Stimulated activated CD4-positive, alpha-beta T cell treated with anti-CD3 and anti-CD28 coated beads, Interleukin-15, amount 100 ng/mL, for 1 hour (primary cell): ENCODE measurements around the gene LGALS7B.

Experiments used
- DNase-seq, 2 donors: peaks; one replicate each; pipeline ENCODE4 v3.0.0-alpha.2; 2020; ENCODE audit warnings: low read depth in 1 of 2, low spot score in 1 of 2

The LGALS7B gene

GRCh38 chr19:38840583-38840968 is 51.6 kb downstream of the LGALS7B start:
- no peak for DNase-seq
